ENCODE measurements around the gene NRM. TPM values are rescaled to one million over a fixed set of nuclear protein-coding genes. Genes with fewer than 3 reads are reported as not detected.

Gene NRM
- total and polyA plus RNA-seq, 12 donors, result 1.6 to 11.6 (median 3.8) TPM

DNA sequence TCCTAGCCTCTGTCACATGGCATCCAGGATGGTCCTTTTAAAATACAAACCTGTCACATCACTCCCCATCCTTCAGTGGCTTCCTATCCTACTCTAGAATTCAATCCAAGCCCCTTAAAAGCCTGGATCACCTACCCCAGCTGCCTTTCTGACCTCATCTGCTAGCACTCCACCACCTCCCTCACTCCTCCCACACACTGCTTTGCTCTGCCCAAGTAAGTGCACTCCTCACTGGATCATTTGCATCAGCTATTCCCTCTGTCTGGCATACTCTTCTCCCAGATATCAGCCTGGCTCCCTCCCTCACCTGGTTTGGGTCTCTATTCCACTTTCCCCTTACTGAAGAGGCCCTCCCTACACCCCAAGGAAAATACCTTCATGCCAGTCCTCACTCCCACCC lies 33.3 kb downstream of the NRM start:
- no peaks in the 10 kb centered on the region for H3K4me1 ChIP-seq
- H3K27ac ChIP-seq, result no peak overlapping the region
- ATAC-seq (no peak), DNase-seq (no peak)
- intact Hi-C loops (cut with DNase I), result no loop called here
- TF ChIP-seq CTCF (IDR thresholded peaks at IDR 0.05), result no peak
- no peak overlapping the region for H3K4me3 ChIP-seq
- H3K36me3 ChIP-seq, result peaks cover 9 to 100% (median 88%) of the 10 kb centered on the region in 9 donors
- no peaks in the 10 kb centered on the region for H3K9me3 ChIP-seq
- no peaks in the 10 kb centered on the region for H3K27me3 ChIP-seq

DNA sequence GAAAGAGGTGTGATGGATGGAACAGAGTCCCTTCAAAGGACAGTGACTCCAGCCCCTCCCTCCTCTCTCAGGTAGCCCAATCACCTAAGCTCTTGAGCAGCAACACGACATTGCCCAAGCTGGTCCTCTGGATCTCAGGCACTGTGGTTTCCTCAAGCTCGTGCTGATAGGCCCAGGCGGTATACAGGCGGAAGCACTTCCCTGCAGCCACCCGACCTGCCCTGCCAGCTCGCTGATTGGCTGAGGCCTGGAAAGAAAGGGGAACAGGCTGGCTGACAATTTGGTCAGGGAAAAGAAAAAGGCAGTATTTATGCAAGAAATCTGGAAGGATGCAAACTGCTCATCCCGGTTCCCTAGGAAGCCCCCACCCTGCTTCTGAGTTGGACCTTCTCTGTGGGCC lies 34.3 kb downstream of the NRM start:
- Histone ChIP-seq H3K4me3 (no peak overlapping the region), H3K4me1 (no peaks in the 10 kb centered on the region), H3K27ac (no peak overlapping the region), H3K36me3 (peaks cover 11 to 100% (median 88%) of the 10 kb centered on the region in 9 donors), H3K27me3 (no peaks in the 10 kb centered on the region), H3K9me3 (no peaks in the 10 kb centered on the region)
- no peak for TF ChIP-seq CTCF (IDR thresholded peaks at IDR 0.05)
- ATAC-seq, result no peak
- intact Hi-C loops (cut with DNase I), result no loop called here
- 79% methylated on average over 7 of the region's 7 CpGs for whole genome bisulfite sequencing, 2 donors
- no peak for DNase-seq

- peaks cover 11 to 100% (median 94%) of the 10 kb centered on the region in 9 donors for H3K36me3 ChIP-seq
- H3K4me3 ChIP-seq, result no peak overlapping the region
Observed at GRCh38 chr6:30655743-30656094, 35.1 kb downstream of the NRM start.

DNA sequence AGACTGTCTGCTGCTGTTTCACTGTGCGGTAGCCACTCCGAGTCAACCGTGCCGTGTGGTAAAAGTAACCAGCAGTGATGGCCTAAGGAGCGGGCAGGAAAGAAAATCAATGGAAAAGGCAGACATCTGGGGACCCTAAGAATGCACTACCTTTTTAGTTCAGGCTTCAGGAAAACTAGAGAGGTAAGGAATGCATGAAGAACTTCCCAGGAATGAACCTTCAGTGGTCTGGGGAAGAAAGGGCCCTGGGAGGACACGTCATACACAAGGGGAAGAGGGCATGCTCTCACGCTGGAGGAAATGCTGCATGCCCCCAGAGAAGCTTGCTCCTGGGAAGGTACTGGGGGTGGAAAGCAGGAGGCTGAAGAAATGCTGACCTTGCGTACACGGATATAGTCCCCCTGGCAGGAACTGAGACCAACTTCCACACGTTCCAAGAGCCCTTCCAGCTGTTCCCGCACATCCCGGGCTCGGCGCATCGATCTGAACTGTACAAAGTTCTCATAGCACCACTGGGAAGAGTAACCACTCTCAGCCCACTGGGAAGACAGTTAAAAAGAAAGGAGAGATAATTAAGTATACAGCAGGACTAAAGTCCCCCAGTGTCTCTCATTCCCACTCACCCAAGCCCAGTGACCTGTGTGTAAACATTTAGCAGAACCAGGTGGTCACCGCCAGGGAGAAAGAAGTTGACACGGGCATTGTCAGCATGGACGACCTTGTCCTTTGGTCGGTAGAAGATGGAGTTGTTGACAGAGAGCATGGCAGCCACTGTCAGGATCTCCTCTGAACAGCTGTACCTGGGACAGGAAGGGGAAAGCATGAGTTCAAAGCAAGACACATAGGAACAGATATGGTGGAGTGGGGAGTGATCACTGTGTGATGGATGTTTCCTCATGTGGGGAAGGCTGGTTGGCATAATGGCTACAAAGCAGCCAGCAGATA lies 35.7 kb downstream of the NRM start:
- no peak overlapping the region for H3K4me3 ChIP-seq
- intact Hi-C loops (cut with DNase I), result no loop called here
- no peak for DNase-seq
- H3K4me1 ChIP-seq, result no peaks in the 10 kb centered on the region
- TF ChIP-seq CTCF (IDR thresholded peaks at IDR 0.05), result no peak
- H3K27me3 ChIP-seq, result no peaks in the 10 kb centered on the region
- H3K27ac ChIP-seq, result no peak overlapping the region
- ATAC-seq, result no peak
- peaks cover 11 to 100% (median 90%) of the 10 kb centered on the region in 9 donors for H3K36me3 ChIP-seq
- 89 to 93% methylated on average over 19 of the region's 19 CpGs for WGBS, 2 donors
- H3K9me3 ChIP-seq, result no peaks in the 10 kb centered on the region

More at GRCh38 chr6:30655743-30656094, 35.1 kb downstream of the NRM start:
- intact Hi-C loops (cut with DNase I), result no loop called here
- WGBS, 2 donors, result 97 to 98% methylated on average over 3 of the region's 3 CpGs
- ATAC-seq, result no peak
- H3K9me3 ChIP-seq, result no peaks in the 10 kb centered on the region
- TF ChIP-seq CTCF (IDR thresholded peaks at IDR 0.05), result no peak
- no peaks in the 10 kb centered on the region for H3K27me3 ChIP-seq
- DNase-seq, result no peak
- H3K4me1 ChIP-seq, result no peaks in the 10 kb centered on the region
- no peak overlapping the region for H3K27ac ChIP-seq
